GDM1 (cell line): ENCODE results near the gene BRAT1.
"Not testable (repeated sequence)": the region's sequence is repeated elsewhere in the genome, so short reads cannot be mapped to it uniquely, and the experiment has no call there.

Source experiments
- DNase-seq: peaks from one replicate; lab custom pipeline; 2025; lab: John Stamatoyannopoulos, UW

Gene BRAT1

DNA sequence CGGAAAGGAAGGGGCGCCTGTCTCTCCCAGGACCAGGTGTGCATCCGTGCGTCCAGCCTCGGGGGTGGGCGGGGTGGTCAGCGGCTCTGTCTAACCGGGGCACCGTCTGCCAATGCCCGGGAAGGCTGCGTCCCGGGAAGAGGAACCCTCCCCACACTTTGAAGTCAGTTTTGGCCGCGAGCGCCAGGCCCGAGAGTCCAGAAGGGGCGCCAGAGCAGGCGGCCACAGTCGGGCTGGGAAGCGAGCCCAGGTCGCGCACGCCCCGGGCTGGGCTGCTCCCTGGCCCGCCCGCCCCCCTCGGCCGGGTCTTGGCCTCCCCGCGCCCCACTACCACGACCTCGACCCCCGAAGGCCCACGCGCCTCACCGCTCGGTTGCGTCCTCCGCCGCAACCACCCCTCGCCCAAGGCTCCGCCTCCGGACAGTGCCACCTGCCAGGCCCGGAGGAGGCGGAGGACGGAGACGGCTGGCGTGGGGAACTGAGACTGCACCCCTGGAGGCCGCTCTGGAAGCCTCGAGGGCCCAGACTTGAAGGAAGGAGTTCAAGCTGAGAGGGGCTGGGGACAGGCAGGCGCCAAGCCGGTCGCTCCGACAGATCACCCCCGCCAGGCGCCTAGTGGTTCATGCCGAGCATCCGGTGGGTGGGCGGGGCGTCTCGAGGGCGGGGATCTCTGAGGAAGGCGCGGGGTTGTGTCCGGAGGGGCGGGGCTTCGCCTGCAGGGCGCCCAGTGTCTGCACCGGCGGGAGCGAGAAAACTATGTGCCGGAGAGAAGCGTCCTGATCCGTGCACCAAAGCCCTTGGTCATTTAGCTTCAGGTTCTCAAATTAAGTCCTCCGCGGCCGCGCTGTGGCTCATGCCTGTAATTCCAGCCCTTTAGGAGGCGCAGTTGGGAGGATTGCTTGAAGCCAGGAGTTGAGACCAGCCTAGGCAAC, at the start of gene BRAT1:
TSS of gene BRAT1 (minus strand) at position 404 of the 932 bp plus-strand sequence. CDS start 1,093 bp downstream, outside the sequence.
- peak; percentile 85 for DNase-seq

GRCh38 chr7:2604608-2605174, 49.4 kb upstream of the BRAT1 start:
- no peak for DNase-seq

DNA sequence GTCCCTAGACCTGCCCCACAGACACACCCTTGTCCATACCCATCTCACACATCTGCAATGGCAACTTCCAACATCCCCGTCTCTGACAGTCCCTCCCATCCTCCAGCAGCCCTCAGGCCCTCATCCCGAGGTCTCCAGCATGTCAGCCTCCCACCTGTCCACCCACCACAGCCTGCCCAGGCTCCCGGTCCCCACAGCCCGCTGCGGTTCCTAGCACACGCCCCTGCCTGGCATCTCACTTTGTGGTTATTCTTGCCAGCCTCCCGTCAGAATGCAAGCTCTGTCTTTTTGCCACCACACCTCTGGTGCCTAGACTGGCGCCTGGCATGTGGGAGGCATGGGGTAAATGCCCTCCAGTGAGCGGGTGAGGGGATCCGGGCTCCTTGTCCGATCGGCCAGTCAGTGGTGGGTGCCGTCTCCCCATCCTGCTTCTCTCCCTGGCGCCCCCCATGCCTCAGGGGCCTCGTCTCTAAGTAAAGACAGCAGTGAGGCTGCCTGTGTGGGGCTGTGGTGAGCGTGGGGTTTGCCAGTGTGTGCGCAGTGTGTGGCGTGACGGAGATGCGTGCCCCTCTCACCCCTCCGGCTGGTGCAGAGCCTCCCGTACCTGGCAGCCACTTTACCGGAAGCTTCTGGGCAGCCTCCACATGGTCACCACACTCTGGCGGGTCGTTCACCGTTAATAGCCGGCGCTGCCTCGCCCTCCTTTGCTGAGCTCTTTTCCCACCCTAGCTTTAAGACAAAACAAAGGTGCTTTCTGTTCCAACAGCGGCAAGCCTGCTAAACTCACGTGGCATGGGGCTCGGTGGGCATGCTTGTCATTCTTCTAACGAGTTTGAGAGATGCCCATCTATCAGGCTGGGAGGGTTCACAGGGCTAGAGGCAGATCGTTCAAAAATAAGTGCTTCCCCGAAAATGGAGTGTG, 48.0 kb upstream of the BRAT1 start:
- no peak for DNase-seq

DNA sequence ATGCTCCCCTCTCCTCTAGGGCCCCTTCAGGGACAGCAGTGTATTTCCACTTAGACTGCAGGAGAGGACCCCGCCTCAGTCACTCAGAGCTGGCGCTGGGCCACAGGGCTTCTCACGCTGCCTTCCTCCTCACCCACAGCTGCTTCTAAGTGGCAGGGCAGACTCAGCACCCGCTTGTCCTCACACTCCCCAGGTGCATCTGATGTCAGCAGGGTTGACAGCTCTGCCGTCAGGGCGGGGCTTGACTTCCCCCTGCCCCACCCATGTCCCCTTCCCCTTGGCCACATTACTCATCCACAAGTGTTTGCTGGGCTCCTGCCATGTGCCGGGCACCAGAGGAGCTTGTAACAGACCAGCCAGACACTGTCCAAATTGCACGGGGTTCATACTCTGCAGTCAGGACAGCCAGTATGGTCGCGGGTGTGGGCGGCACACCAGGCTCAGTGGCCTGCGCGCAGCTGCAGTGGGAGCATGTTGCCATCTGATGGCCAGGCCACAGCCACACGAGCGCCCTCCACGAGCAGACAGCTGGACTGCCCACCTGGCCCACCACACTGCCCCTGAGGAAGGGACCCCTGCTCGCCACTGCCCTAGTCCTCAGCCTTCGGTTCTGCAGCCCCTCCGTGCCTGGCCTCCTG, 47.2 kb upstream of the BRAT1 start:
- DNase-seq = no peak

DNA sequence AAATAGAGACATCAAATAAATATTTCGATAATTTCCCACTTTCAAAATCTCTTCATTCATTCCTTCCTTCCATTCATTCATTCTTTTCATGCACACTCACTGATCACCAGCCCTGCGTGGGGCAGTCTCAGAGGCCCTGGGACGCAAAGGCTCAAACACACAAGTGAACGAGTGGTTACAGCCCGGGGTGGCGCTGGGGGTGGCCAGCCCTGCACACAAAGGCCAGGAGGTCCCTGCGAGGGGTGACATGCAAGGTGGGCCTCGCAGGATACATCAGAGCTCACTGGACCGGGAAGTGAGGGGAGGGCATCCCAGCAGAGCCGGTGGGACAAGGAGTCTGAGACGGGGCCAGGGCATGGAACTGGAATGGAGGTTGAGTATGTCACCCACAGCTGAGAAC, 46.6 kb upstream of the BRAT1 start:
- DNase-seq = no peak

DNA sequence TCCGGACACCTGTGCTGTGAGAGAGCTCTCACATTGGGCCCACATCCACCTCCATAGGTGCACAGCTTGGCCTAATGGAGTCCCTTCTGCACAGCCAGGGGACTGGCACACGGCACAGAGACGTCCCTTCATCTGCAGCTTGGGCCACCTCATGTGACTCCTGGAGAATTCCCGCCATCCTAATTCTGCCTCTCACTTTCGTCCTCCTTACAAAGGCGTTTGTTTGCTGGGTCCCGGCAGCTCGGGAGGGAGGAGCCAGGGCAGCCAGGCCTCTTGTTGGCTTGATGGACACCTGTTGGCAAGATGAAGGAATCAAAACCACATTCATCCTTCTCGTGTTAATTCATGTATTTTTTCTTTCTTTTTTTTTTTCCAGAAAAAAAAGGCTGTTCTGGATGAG, 45.7 kb upstream of the BRAT1 start:
- no peak for DNase-seq

DNA sequence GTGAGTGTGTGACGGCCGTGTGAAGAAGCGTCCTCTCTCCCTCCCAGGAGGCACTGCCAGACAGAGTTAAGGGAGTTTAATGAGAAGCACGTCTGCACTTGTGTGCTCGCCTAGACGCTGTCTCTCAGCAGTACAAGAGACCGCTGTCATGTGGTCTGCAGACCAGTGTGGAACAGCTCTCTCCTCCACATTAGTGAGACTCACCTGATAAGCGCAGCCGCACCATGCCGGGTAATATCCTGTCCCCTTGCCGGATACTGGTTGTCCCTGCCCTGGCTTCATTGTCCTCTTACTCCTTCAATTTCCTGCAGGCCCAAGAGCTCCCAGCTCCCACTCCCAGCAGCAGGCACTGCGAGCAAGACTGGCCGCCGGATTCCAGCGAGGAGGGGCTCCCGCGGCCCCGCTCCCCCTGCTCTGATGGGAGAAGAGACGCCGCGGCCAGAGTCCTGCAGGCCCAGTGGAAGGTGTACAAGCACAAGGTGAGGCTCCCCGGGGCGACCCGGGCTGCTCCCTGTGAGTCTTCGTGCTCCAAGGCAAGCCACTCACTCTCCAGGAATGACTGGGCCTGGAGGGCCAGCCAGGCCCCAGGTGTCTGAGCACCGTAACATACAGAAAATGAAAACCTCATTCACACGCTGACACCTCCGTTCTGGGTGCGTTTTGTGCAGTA, 43.0 kb upstream of the BRAT1 start:
- no peak for DNase-seq

DNA sequence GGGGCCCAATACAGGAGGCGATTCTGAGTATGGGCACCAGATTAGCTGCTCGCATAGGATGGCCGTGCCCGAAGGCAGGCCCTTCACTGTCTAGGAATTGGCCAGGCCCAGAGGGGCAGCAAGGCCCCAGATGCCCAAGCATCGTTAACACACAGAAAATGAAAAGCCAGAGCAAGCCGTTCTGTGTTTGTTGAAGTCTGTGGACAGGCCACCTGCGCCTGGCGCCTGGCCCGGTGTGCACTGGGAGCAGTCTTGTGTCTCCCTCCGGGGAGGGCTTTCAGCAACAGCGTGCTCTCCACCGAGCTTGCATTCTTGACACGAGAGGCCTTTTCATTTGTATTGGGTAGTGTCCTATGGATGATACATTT, 41.9 kb upstream of the BRAT1 start:
- DNase-seq = no peak

DNA sequence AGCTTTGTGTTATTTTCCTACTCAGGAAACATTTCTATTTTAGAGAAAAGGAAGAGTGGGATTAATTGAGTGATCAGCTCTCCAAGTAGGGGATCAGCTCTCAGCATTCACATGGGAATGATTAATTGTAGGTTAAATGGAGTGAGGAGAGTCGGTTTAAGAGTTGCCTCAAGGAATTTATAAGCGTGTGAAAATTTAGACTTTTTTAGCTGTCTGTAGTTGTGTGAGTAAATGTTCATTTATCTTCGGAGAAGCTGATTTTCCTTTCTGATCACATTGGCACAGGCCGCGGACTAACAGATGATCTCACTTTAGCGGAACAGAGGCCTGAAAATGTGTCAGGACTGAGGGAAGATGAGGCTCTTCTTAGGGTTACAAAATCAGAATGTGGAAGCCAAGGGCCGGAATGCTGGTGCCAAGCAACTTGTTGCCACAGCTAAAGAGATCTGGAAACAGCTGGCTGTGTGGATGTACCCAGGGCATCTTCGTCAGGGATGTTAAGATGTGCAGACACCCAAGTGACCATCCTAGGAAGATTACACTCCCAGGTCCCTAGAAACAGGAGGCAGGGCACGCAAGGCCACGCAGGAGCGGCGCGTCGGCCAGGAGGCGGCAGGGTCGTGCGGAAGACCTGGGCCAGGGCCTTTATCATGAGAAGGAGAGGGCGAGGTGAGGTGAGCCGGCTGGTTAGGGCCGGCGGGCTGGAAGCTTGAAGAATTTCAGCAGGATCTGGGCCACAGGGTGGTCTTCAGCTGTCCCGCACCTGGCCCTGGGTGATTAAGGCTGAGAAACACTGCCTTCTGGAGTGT, 41.3 kb upstream of the BRAT1 start:
- no peak for DNase-seq

GRCh38 chr7:2595258-2595860, 40.0 kb upstream of the BRAT1 start:
- DNase-seq = no peak

GRCh38 chr7:2594599-2594998, 39.3 kb upstream of the BRAT1 start:
- DNase-seq = no peak

- no peak for DNase-seq
Observed at GRCh38 chr7:2593036-2593727, 37.9 kb upstream of the BRAT1 start.

GRCh38 chr7:2592375-2592865, 37.1 kb upstream of the BRAT1 start:
- no peak for DNase-seq

DNA sequence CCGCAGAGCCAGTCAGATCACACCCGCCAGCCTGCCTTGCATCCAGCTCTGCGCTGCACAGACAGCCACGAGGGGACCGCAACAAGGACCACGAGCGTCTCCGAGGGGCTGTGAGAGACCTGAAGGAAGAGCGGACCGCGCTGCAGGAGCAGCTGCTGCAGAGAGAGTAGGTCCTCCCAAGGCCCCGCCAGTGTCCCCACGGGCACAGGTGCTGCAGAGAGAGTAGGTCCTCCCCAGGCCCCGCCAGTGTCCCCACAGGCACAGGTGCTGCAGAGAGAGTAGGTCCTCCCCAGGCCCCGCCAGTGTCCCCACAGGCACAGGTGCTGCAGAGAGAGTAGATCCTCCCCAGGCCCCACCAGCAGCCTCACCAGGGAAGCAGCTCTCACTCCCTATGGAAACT, 34.6 kb upstream of the BRAT1 start:
- DNase-seq = not testable (repeated sequence)

DNA sequence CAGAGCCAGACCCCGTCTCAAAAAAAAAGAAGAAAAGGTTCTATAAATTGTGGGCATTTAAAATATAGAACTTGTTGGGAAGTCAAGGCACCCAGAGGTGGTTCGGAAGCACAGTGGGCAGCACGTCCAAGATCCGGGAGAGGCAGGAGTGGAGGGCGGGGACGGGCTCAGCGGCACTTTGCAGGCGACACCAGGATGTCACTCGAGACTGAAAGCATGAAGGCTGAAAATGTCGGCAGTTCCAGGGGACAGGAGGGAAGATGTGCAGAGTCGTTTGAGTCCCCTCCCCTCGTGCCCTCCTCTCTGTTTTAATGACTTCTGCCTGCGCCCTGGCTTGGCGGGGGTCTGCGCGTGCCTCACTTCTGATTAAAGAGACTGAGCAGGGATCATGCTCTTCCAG, 34.0 kb upstream of the BRAT1 start:
- no peak for DNase-seq

- no peak for DNase-seq
Observed at GRCh38 chr7:2587778-2588177, 32.5 kb upstream of the BRAT1 start.

GRCh38 chr7:2587134-2587533, 31.8 kb upstream of the BRAT1 start:
- no peak for DNase-seq

DNA sequence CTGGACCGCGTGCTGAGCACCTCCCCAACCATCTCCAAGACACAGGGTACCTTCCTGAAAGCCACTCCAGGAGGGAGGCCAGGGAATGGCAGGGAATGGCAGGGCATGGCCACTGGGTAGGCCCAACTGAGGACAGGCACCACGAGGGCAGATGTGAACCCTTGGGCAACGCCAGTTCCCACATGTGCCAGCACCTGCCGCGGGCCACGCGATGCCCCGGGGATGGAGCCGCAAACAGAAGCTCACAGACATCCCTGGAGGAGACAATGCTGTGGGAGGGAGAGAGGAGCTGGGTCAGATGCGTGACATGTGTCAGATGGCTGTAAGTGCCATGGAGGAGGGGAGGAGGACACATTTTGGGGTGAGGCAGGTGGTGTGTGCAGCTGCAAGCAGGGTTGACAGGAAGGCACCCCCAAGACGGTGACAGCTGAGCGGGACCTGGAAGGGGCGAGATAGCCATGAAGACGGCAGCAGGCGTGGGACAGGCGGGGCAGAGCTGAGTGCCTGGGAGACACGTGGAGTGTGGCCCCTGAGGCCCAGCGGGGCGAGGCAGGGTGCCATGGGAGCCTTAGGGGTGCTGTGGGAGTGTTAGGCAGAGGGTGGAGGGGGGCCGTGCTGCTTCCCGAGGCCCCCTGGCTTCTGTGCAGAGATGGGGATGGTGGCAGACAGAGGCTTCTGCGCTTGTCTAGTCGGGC, 31.1 kb upstream of the BRAT1 start:
- no peak for DNase-seq

DNA sequence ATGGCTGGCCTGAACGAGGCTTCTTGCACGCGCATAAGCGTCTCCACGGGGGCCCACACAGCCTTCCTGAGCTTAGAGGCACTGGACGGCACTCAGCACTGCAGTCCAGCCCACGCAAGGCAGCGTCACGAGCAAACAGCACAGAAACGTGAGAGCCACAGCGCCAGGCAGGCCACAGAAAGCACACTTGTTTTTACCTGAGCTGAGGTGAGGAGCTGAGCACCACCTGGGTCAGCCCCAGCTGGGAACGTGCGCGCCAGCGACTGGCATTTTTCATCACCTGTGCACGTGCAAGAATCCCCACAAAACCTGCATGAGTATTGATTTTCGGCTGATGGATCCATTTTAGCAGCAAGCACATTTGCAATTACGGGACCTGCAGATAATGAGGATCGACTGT, 30.1 kb upstream of the BRAT1 start:
- no peak for DNase-seq
